Thoracic aorta (tissue), 2 donors: ENCODE results near the gene BCAS3. TPM values are rescaled to one million over a fixed set of nuclear protein-coding genes. Genes with fewer than 3 reads are reported as not detected.
A peak's percentile ranks its signal among the peaks of the same experiment; 100 is the strongest.

ENCODE experiments used
- ATAC-seq: fragments of 150-250 bp; one replicate; pipeline ENCODE4 v1.8.0; 2017; ENCODE audit warnings: low read depth; ENCODE audit not compliant: insufficient number of reproducible peaks, low FRiP score
- DNase-seq: peaks from one replicate; pipeline ENCODE4 v3.0.0-alpha.2; 2020; ENCODE audit warnings: low spot score
- H3K27ac ChIP-seq, 2 donors: fragments of 200-600 bp; sonication (generic); 1 replicate in 1 of 2; 2 replicates in 1 of 2; pipeline ENCODE4 v1.5.1; 2016; ENCODE audit warnings: mild to moderate bottlenecking in 2 of 2, moderate library complexity in 2 of 2
- H3K27me3 ChIP-seq: fragments of 200-600 bp; sonication (generic); replicated peaks from 2 replicates; pipeline ENCODE4 v1.6.0; 2016; ENCODE audit warnings: mild to moderate bottlenecking; ENCODE audit not compliant: insufficient read depth
- H3K36me3 ChIP-seq: fragments of 200-600 bp; sonication (generic); one replicate; pipeline ENCODE4 v1.5.1; 2016
- H3K4me1 ChIP-seq, 2 donors: fragments of 200-600 bp; sonication (generic); 1 replicate in 1 of 2; 2 replicates in 1 of 2; pipeline versions ENCODE4 v1.5.1 to v1.6.0; 2016; ENCODE audit warnings: low read depth in 2 of 2, mild to moderate bottlenecking in 1 of 2; ENCODE audit not compliant: control insufficient read depth in 1 of 2
- H3K4me3 ChIP-seq: fragments of 200-600 bp; sonication (generic); 2 replicates; pipeline ENCODE4 v1.5.1; 2016; ENCODE audit warnings: mild to moderate bottlenecking
- H3K9me3 ChIP-seq: fragments of 200-600 bp; sonication (generic); 2 replicates; pipeline ENCODE4 v1.5.1; 2016
- CTCF ChIP-seq: fragments of 200-600 bp; sonication (generic); IDR thresholded peaks from one replicate; pipeline ENCODE4 v1.5.1; 2019; ENCODE audit warnings: antibody characterized with exemption
- total RNA-seq, 2 donors: library from RNA; depleted of rRNA; stranded (reverse); fragments of >200 nt; gene quantifications; one replicate each; pipeline versions ENCODE4 v1.1.0 to v1.2.3, GENCODE V29; 2016

Gene BCAS3
- total RNA-seq, 2 donors from 2014 or later: 35.1 to 69.3 TPM

GRCh38 chr17:61400066-61400716 is 722.5 kb downstream of the BCAS3 start:
- peak overlapping the region; percentile 79 to 91 for H3K27ac ChIP-seq
- DNase-seq (no peak), ATAC-seq (peak; percentile 15)
- peaks cover 6% of the 10 kb centered on the region for H3K36me3 ChIP-seq
- H3K4me3 ChIP-seq: peak overlapping the region; percentile 87
- no peak for TF ChIP-seq CTCF
- H3K4me1 ChIP-seq: peaks cover 9 to 71% of the 10 kb centered on the region in 2 donors
- H3K27me3 ChIP-seq: no peaks in the 10 kb centered on the region
- no peaks in the 10 kb centered on the region for H3K9me3 ChIP-seq

GRCh38 chr17:61400717-61401388 is 723.2 kb downstream of the BCAS3 start:
- peak overlapping the region; percentile 87 for H3K4me3 ChIP-seq
- no peak for ATAC-seq
- no peaks in the 10 kb centered on the region for H3K27me3 ChIP-seq
- H3K4me1 ChIP-seq: peaks cover 9 to 71% of the 10 kb centered on the region in 2 donors
- peak overlapping the region; percentile 79 to 89 for H3K27ac ChIP-seq
- H3K9me3 ChIP-seq: no peaks in the 10 kb centered on the region
- H3K36me3 ChIP-seq: peaks cover 9% of the 10 kb centered on the region
- no peak for DNase-seq
- TF ChIP-seq CTCF: no peak

- no peak for DNase-seq
- TF ChIP-seq CTCF: no peak
- peaks cover 9 to 64% of the 10 kb centered on the region in 2 donors for H3K4me1 ChIP-seq
These were observed 723.9 kb downstream of the BCAS3 start for GRCh38 chr17:61401389-61402072.

GRCh38 chr17:61402073-61402541 is 724.5 kb downstream of the BCAS3 start:
- no peak for TF ChIP-seq CTCF
- Histone ChIP-seq H3K4me1 (peaks cover 5 to 63% of the 10 kb centered on the region in 2 donors), H3K4me3 (peak overlapping the region; percentile 87)

More at GRCh38 chr17:61401389-61402072, 723.9 kb downstream of the BCAS3 start:
- Histone ChIP-seq H3K4me3 (peak overlapping the region; percentile 87), H3K27ac (peak overlapping the region; percentile 79 to 89), H3K27me3 (no peaks in the 10 kb centered on the region), H3K9me3 (no peaks in the 10 kb centered on the region), H3K36me3 (peaks cover 9% of the 10 kb centered on the region)
- ATAC-seq: no peak

More at GRCh38 chr17:61402073-61402541, 724.5 kb downstream of the BCAS3 start:
- Histone ChIP-seq H3K27me3 (no peaks in the 10 kb centered on the region), H3K9me3 (no peaks in the 10 kb centered on the region), H3K27ac (peak overlapping the region; percentile 63 to 89), H3K36me3 (peaks cover 9% of the 10 kb centered on the region)
- no peak for DNase-seq
- ATAC-seq: no peak
